NCI-H1105 treated with DMSO at 0.1 percent for 48 hours (cell line): Measurements from ENCODE around the gene MT1M.
"Not testable (repeated sequence)": the region's sequence is repeated elsewhere in the genome, so short reads cannot be mapped to it uniquely, and the experiment has no call there.

ENCODE experiments used
- DNase-seq: peaks from one replicate; lab custom pipeline; 2025; lab: John Stamatoyannopoulos, UW

The MT1M gene

GRCh38 chr16:56649271-56649670 is 16.8 kb downstream of the MT1M start:
- no peak for DNase-seq

- no peak for DNase-seq
Observed at GRCh38 chr16:56649820-56650219, 17.4 kb downstream of the MT1M start.

- DNase-seq = no peak
Observed at GRCh38 chr16:56651586-56651985, 19.1 kb downstream of the MT1M start, which contains the start of gene MT1B. Gene MT1B (plus strand): TSS chr16:56651886. CDS start chr16:56651954, 68 bp downstream.

GRCh38 chr16:56652600-56652999 is 20.1 kb downstream of the MT1M start:
- DNase-seq = no peak

- no peak for DNase-seq
Observed at GRCh38 chr16:56653218-56653617, 20.8 kb downstream of the MT1M start.

GRCh38 chr16:56657555-56658326 is 25.3 kb downstream of the MT1M start, which contains the start of gene MT1F:
Gene MT1F (plus strand): TSS chr16:56657959. CDS start chr16:56658059, 100 bp downstream.
- DNase-seq = peak; percentile 43

- no peak for DNase-seq
Observed at GRCh38 chr16:56658327-56658875, 25.9 kb downstream of the MT1M start.

GRCh38 chr16:56662357-56663354 is 30.2 kb downstream of the MT1M start:
- DNase-seq = no peak

- no peak for DNase-seq
Observed at GRCh38 chr16:56664506-56664905, 32.0 kb downstream of the MT1M start.

GRCh38 chr16:56665286-56666261 is 33.1 kb downstream of the MT1M start:
- not testable (repeated sequence) for DNase-seq

- no peak for DNase-seq
Observed at GRCh38 chr16:56667581-56668571, 35.4 kb downstream of the MT1M start, which contains the start of gene MT1G. Gene MT1G (minus strand): TSS chr16:56668065. CDS start chr16:56667993, 72 bp downstream.

- no peak for DNase-seq
Observed at GRCh38 chr16:56669005-56669839, 36.8 kb downstream of the MT1M start, which contains the start of gene MT1H. Gene MT1H (plus strand): TSS chr16:56669814. CDS start chr16:56669885, 71 bp downstream.

GRCh38 chr16:56669840-56670619 is 37.6 kb downstream of the MT1M start:
- DNase-seq = no peak

GRCh38 chr16:56670620-56670934 is 38.1 kb downstream of the MT1M start:
- no peak for DNase-seq

GRCh38 chr16:56671691-56672090 is 39.2 kb downstream of the MT1M start:
- DNase-seq = not testable (repeated sequence)

GRCh38 chr16:56672171-56672570 is 39.7 kb downstream of the MT1M start:
- DNase-seq = not testable (repeated sequence)

GRCh38 chr16:56672761-56673536 is 40.5 kb downstream of the MT1M start:
- DNase-seq = no peak
